ENCODE results near the gene DLGAP1.

The DLGAP1 gene

DNA sequence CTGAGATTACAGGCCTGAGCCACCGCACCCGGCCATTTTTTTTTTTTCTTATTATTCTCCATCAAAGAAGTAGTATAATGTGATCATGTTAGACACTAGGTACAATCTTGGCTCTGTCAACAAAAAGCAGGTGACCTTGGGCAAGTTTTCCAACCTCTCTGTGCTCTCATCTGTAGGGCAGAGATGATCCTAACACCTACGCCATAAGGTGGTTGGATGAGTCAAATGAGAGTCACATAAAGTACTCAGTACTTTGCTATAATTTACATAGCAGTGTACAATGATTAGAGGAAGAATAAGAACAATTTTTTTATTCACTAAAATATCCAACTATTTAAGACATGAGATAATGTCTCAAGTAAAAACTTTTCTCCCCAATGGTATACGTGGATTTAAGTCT, 876.5 kb downstream of the DLGAP1 start:
- DNase-seq (ENCODE audit: low read depth in 1 of 2, low spot score in 1 of 2) = no peak

DNA sequence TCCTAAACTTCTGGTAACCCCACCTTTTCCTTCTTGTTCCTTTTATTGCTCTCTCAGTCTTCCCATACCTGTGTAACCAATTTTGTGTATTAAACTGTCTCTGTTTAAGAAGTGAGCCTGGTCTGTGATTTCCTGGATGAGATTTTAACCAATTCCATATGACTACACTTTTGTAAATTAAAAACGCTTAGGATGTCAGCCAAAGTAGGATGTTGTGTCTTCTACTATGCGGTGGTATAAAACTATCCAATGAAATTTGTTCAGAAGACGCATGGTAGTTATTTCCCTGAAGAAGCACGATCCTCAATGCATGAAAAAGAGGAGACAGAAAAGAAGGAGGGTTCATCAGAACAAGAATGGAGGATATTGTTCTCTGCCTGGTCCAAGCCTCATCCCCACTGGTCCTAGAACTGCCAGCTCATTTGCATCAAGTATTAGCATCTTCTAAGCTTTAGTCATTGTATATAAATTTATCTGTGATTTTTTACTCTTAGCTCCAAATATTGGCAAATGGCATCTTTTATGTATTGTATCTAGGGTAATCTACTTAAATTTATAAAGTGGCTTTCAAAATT, 877.7 kb downstream of the DLGAP1 start:
- no peak for DNase-seq (ENCODE audit: low read depth in 1 of 2, low spot score in 1 of 2)

DNA sequence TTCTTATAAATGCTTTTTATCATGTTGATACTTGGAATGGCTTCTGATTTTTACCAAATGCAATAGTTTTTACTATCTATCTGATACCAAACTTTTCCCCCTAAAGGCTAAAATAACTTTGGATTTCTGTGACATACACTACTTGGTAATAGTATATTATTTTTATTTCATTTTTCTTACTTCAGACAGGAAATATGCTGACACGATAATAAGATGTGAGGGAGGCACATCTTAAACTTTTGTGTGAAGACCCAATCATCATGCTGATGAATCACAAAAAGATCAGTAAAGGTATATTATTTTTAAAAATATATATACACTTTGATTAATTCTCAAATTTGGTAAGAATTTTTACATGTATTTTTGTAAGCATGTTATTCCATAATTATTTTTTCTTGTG, 882.3 kb downstream of the DLGAP1 start:
- DNase-seq (ENCODE audit: low read depth in 1 of 2, low spot score in 1 of 2) = no peak

- DNase-seq (ENCODE audit: low read depth in 1 of 2, low spot score in 1 of 2) = no peak
Measured at GRCh38 chr18:3566851-3567250, 888.3 kb downstream of the DLGAP1 start.

- no peak for DNase-seq (ENCODE audit: low read depth in 1 of 2, low spot score in 1 of 2)
Measured at GRCh38 chr18:3560755-3561154, 894.4 kb downstream of the DLGAP1 start.

- DNase-seq (ENCODE audit: low read depth in 1 of 2, low spot score in 1 of 2) = no peak
Measured at GRCh38 chr18:3554811-3555427, 900.2 kb downstream of the DLGAP1 start.

DNA sequence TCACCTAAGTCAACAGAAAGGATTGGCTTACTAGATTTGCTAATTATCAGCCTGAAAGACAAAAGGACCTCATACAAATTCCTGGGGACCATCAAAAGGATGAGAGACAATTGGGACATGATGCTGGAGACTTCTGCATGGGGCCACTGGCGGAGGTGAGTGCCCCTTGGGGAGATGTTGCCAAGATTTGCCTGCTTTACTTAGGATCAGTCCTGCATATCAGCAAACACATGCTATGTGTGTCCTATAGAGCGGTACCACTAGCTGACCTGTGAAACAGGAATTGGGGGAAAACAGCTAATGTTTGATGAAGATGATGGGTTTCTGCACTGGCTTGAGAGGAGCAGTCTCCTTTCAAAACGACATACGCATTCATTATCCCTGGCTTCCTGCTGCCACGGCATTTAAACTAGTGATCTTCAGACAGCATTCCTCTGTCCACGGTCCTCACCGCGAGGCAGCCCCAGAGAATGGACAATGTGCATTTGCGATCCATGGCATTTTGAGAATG, 901.0 kb downstream of the DLGAP1 start:
- DNase-seq (ENCODE audit: low read depth in 1 of 2, low spot score in 1 of 2) = no peak

DNA sequence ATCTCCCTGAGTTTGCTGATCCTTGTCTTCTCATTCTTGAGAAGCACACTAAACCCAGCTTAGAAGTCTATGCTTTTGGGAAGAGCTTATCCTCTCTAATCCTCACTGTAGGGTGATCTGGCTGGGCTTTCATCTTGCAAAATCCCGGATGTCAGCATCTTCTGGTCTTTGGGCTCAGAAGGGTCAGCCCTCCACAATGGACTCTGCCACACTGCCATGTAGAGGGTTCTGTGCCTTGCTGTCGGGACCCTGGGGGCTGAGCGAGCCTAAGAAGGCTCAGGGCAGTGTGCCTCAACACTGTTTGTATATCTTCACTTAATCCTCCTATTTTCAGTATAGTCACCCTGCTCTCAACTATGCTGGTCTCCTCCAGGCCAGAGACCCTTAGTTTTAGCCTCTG, 902.8 kb downstream of the DLGAP1 start:
- no peak for DNase-seq (ENCODE audit: low read depth in 1 of 2, low spot score in 1 of 2)

GRCh38 chr18:3547891-3548615, 907.1 kb downstream of the DLGAP1 start:
- no peak for DNase-seq (ENCODE audit: low read depth in 1 of 2, low spot score in 1 of 2)

DNA sequence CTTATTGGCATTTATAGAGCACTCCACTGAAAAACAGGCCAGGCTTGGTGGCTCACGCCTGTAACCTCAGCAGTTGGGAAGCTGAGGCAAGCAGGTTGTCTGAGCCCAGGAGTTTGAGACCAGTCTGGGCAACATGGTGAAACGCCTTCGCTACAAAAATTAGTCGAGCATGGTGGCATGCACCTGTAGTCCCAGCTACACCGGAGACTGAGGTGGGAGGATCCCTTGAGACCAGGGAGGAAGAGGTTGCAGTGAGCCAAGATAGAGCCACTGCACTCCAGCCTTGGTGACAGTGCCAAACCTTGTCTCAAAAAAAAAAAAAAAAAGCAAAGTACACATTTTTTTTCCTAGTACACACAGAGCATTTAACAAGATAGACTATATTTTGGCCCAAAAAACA, 909.0 kb downstream of the DLGAP1 start:
- no peak for DNase-seq (ENCODE audit: low read depth in 1 of 2, low spot score in 1 of 2)

- DNase-seq (ENCODE audit: low read depth in 1 of 2, low spot score in 1 of 2) = no peak
Measured at GRCh38 chr18:3544537-3544936, 910.6 kb downstream of the DLGAP1 start.

DNA sequence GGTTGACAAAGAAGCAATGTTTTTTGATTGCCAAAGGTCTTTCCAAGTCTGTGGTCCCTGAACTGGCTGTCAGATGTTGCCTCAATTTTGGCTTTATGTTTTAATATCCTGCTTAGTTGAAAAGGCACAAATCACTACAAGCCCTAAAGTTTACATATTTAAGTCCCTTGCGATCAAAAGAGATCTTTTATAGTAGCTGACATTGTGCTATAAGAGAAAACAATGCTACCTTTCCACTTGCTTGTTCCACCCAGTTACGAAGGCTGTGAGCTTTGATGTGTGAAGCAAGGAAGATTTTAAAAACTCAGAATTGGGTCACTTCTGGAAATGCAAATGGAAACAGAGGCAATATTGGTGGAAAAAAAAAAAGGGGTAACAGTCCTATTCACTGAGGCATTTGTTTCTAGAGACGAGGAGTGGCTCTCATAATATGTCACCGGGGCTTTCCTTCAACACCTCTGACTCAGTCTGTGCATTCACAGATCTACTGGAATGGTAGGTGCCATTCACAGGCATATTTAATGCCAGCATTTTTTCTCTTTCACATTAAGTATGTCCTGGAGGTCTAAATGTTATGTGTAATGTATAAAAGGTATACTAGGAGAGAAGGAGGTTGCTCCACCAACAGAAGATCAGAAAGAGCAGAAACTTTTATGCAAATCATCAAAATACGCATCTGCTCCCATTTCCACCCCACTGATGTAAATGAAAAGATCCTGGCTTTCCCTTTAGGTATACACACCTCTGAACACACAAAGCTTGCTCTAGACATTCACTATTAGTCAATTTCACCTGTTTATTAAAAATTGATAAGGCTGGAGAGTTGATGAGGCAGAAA, 913.3 kb downstream of the DLGAP1 start:
- DNase-seq (ENCODE audit: low read depth in 1 of 2, low spot score in 1 of 2) = no peak

DNA sequence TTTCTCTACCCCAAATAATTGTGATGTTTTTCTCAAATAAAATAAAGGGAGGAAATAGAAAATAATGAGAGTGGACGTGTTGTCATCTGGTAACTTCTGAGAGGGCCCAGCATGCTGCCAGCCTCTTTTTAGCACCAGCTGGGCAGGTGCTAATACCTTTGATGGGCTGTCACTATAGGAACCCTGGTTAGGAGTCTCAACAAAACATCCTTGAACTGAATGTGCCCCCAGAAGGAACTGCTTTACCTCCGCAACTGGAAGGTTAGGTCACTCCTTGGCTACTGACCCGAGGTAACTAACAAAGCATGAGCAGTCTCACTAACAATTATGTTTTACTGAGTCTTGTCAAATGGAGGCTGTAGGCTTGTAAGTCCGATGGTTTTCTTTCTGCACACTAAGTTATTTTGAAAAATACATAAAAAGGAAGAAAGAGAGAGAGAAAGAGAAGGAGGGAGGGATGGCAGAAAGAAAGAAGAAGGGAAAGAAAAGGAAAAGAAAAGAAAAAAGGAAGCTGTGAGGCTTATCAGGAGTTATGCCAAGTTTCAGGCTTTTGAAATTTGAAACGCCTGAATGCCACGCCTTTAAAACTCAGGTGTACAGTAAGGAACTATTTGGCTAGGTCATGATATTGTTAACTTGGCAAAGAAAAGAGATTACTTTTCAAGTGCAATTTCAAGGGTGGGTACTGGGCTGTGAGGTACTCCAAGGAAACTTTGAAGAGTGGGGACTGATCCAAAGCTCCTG, 914.1 kb downstream of the DLGAP1 start:
- DNase-seq (ENCODE audit: low read depth in 1 of 2, low spot score in 1 of 2) = no peak

- DNase-seq (ENCODE audit: low read depth in 1 of 2, low spot score in 1 of 2) = no peak
Measured at GRCh38 chr18:3538954-3539617, 916.0 kb downstream of the DLGAP1 start.

DNA sequence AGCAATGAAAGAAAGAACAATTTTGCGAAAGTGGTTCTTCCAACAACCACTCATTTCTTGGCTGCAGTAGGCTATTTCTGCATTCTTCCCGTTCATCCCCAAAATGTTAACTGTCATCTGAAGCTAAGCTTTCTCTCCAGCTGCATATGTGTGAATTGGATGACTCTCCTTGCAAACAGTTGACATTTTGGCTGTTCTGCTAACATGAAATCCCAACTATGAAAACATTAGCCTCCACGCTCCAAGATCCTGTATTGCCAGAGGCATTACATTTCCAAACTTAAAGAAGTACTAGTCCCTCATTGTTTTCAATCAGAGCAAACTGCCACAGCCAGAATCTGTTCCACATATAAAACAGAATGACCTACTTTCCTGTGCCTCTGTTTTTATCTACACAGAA, 916.7 kb downstream of the DLGAP1 start:
- no peak for DNase-seq (ENCODE audit: low read depth in 1 of 2, low spot score in 1 of 2)

DNA sequence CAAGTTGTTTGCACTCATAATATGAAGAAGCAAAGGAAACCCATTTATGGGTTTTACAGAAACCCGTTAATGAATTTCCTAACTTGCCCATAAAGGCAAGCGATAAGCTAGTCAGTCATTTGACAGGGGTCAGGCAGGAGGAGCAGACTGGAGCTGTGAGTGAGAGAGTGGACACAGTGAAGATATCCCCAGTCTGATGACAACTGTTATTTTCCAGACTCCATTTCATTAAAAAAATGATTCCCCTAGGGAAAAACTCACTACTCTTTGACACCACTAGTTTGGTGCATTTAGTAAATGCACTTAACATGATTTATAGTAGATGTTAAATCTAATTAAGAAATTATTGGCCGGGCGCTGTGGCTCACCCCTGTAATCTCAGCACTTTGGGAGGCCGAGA, 924.3 kb downstream of the DLGAP1 start:
- no peak for DNase-seq (ENCODE audit: low read depth in 1 of 2, low spot score in 1 of 2)

- no peak for DNase-seq (ENCODE audit: low read depth in 1 of 2, low spot score in 1 of 2)
Measured at GRCh38 chr18:3529601-3530000, 925.5 kb downstream of the DLGAP1 start.

GRCh38 chr18:3529077-3529476, 926.0 kb downstream of the DLGAP1 start:
- DNase-seq (ENCODE audit: low read depth in 1 of 2, low spot score in 1 of 2) = no peak

DNA sequence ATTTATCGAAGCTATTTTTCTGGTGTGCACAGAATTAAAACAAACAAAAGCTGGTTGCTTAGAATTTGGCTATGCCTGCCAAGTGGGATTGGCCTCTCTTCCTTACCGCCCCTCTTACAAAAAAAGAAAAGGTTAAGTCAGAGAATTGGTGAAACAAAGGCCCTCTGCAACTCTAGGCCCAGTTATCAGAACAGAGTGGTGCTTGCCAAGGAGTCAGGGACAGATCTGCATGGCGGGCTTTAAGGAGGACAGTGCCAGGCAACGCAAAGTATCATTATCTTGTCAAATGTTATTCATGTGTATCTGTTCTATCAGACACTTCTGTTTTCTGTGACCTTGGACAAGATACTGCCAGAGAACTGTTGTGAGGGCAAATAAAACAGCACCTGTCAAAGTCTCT, 926.9 kb downstream of the DLGAP1 start:
- no peak for DNase-seq (ENCODE audit: low read depth in 1 of 2, low spot score in 1 of 2)

All from stimulated activated CD4-positive, alpha-beta T cell treated with anti-CD3 and anti-CD28 coated beads, Interleukin-15, amount 100 ng/mL, for 1 hour (primary cell).